Measurements from ENCODE around the gene TRIM62.

DNA sequence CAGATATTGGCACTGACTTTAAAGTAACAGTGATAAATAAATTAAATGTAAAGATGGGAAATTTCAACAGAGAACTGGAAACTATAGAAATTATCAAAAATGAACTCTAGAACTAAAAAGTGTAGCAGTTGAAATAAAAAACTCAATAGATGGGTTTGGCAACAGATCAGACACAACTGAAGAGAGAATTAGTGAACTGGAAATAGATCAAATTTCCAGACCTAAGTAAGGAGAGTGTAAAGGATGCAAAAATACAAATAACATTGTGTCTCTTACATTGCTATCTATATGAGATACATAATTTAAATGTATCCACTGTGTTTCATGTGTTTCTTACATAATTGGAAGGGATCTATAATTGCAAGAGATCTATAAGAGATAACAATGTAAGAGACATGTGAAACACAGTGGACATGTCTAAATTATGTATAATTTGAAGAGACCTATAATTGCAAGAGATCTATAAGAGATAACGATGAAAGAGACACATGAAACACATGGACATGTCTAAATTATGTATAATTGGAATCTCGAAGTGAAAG, 42.4 kb upstream of the TRIM62 start:
- TF ChIP-seq, protein P1, sequence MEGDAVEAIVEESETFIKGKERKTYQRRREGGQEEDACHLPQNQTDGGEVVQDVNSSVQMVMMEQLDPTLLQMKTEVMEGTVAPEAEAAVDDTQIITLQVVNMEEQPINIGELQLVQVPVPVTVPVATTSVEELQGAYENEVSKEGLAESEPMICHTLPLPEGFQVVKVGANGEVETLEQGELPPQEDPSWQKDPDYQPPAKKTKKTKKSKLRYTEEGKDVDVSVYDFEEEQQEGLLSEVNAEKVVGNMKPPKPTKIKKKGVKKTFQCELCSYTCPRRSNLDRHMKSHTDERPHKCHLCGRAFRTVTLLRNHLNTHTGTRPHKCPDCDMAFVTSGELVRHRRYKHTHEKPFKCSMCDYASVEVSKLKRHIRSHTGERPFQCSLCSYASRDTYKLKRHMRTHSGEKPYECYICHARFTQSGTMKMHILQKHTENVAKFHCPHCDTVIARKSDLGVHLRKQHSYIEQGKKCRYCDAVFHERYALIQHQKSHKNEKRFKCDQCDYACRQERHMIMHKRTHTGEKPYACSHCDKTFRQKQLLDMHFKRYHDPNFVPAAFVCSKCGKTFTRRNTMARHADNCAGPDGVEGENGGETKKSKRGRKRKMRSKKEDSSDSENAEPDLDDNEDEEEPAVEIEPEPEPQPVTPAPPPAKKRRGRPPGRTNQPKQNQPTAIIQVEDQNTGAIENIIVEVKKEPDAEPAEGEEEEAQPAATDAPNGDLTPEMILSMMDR (IDR thresholded peaks at IDR 0.05): no peak
- TF ChIP-seq POLR2A (IDR thresholded peaks at IDR 0.05): no peak
